Skeletal muscle tissue (tissue), 4 donors: ENCODE data around the gene ZNF425. TPM values are rescaled to one million over a fixed set of nuclear protein-coding genes. Genes with fewer than 3 reads are reported as not detected.
"Not testable (repeated sequence)": the region's sequence is repeated elsewhere in the genome, so short reads cannot be mapped to it uniquely, and the experiment has no call there.

Experiments
- H3K27ac ChIP-seq: one replicate; pipeline ENCODE4 v1.7.0; 2013; ENCODE audit warnings: mild to moderate bottlenecking, low read depth, low read length, inconsistent platforms
- H3K27me3 ChIP-seq, 3 donors: one replicate each; pipeline ENCODE4 v1.7.0; 2013; ENCODE audit warnings: low read length in 3 of 3; ENCODE audit not compliant: control insufficient read depth in 3 of 3, insufficient read depth in 3 of 3
- H3K36me3 ChIP-seq, 3 donors: one replicate each; pipeline ENCODE4 v1.7.0; 2013; ENCODE audit warnings: low read length in 3 of 3; ENCODE audit not compliant: control insufficient read depth in 3 of 3, insufficient read depth in 3 of 3
- H3K4me1 ChIP-seq, 3 donors: one replicate each; pipeline ENCODE4 v1.7.0; 2013; ENCODE audit warnings: low read length in 3 of 3, mild to moderate bottlenecking in 3 of 3; ENCODE audit not compliant: control insufficient read depth in 3 of 3, insufficient read depth in 3 of 3
- H3K4me3 ChIP-seq, 3 donors: one replicate each; pipeline ENCODE4 v1.7.0; 2013; ENCODE audit warnings: low read length in 3 of 3
- H3K9ac ChIP-seq, 3 donors: one replicate each; pipeline ENCODE4 v1.7.0; 2013; ENCODE audit warnings: low read length in 3 of 3, mild to moderate bottlenecking in 3 of 3, moderate library complexity in 2 of 3, low read depth in 1 of 3
- H3K9me3 ChIP-seq, 3 donors: one replicate each; pipeline ENCODE4 v1.7.0; 2013; ENCODE audit warnings: low read length in 3 of 3; ENCODE audit not compliant: control insufficient read depth in 3 of 3
- total RNA-seq: library from RNA; depleted of rRNA; stranded (reverse); fragments of >200 nt; gene quantifications from one replicate; pipeline ENCODE4 v1.2.3, GENCODE V29; 2014
- donor health status: Osteomylitis.

The ZNF425 gene
- total RNA-seq, 1 donor from 2014 or later = 5.2 TPM

GRCh38 chr7:149102666-149103065, 23.5 kb downstream of the ZNF425 start:
- Histone ChIP-seq H3K27ac (no peak overlapping the region), H3K4me1 (no peaks in the 10 kb centered on the region), H3K36me3 (peaks cover 5 to 18% (median 9%) of the 10 kb centered on the region in 3 donors), H3K9ac (no peak overlapping the region), H3K27me3 (no peaks in the 10 kb centered on the region), H3K4me3 (no peak overlapping the region), H3K9me3 (no peaks in the 10 kb centered on the region)

DNA sequence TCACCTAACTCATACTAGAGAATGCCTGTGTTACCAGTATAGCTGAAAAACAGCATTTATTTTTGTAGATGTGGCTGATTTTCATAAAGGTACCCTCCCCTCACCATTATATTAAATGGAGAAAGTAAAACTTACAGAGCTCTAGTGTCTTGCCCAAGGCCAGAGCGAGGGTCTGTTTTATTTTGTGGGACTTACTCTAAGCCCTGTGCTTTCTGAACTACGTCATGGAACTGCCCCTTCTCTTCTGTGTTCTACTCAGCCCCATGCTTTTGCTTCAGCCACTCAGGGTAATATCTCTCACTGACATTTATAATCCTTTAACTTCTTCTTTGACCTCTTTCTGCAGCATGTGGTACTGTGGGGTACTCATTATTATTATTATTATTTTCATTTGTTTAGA, 25.3 kb downstream of the ZNF425 start:
- no peak overlapping the region for H3K27ac ChIP-seq
- H3K27me3 ChIP-seq = no peaks in the 10 kb centered on the region
- H3K36me3 ChIP-seq = peaks cover 5 to 18% (median 9%) of the 10 kb centered on the region in 3 donors
- H3K9ac ChIP-seq = no peak overlapping the region
- H3K9me3 ChIP-seq = no peaks in the 10 kb centered on the region
- H3K4me1 ChIP-seq = no peaks in the 10 kb centered on the region
- no peak overlapping the region for H3K4me3 ChIP-seq

DNA sequence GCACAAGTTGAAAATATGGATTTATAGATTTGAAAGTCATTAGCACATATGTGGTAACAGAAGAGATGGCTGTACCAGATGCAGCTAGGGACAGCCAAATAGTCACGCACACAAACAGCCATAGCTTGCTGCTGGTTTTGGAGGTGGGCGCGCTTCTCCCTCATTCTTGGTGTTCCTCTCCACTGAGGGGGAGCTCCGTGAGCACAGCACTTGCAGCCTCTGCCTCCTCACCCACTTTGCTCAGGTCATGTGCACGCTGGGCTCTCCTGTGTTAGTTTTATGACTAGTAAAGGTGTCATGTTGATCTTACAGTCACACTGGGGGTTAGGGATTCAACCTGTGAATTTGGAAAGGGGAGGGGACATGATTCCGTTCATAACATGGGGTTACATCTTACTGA, 27.1 kb downstream of the ZNF425 start:
- Histone ChIP-seq H3K9ac (no peak overlapping the region), H3K4me1 (no peaks in the 10 kb centered on the region), H3K27ac (no peak overlapping the region), H3K36me3 (peaks cover 3 to 6% (median 5%) of the 10 kb centered on the region in 3 donors), H3K4me3 (no peak overlapping the region), H3K9me3 (no peaks in the 10 kb centered on the region), H3K27me3 (no peaks in the 10 kb centered on the region)

DNA sequence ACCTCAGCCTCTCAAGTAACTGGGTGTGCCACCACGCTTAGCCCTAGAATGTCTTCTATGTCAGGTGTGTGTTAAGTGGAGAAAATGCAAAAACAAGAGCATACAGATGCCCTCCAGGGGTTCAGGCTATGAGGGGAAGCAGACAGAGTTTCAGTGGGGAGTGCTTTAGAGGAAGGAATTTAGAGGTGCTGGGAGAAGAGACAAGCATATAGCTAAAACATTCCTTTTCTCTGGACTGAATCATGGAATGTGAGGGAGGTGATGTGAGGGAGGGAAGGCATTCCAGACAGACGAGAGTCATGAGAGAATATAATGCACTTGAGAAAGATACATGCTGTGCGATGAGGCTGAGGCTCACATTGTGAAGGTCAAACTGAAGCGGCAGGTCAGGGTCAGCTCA, 29.0 kb downstream of the ZNF425 start:
- H3K9ac ChIP-seq = no peak overlapping the region
- H3K4me3 ChIP-seq = no peak overlapping the region
- H3K27ac ChIP-seq = no peak overlapping the region
- no peaks in the 10 kb centered on the region for H3K36me3 ChIP-seq
- H3K27me3 ChIP-seq = no peaks in the 10 kb centered on the region
- H3K9me3 ChIP-seq = no peaks in the 10 kb centered on the region
- no peaks in the 10 kb centered on the region for H3K4me1 ChIP-seq

DNA sequence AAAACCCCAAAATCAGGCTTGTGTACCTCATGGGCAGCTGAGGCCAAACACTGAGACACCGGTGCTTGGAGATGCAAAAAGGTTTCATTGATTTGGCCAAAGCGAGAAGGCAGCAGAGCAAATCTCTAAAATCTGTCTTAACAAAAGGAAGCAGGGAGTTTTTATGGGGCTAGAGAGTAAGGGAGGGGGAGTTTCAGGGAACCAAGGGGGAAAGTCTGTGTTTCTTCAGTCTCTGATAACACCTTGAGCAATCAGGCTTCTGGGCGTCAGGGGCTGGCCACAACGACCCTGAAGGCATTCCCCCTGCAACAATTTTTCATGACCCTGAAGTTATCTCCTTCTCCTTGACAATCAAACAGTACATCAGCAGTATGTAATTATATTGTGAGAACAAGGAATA, 32.9 kb downstream of the ZNF425 start:
- Histone ChIP-seq H3K9me3 (no peaks in the 10 kb centered on the region), H3K4me3 (no peak overlapping the region), H3K27me3 (no peaks in the 10 kb centered on the region), H3K9ac (no peak overlapping the region), H3K27ac (no peak overlapping the region), H3K36me3 (no peaks in the 10 kb centered on the region), H3K4me1 (peaks cover 0 to 3% (median 0%) of the 10 kb centered on the region in 3 donors)

- H3K9ac ChIP-seq, H3K4me1 ChIP-seq, H3K9me3 ChIP-seq, H3K36me3 ChIP-seq, H3K4me3 ChIP-seq, H3K27ac ChIP-seq, H3K27me3 ChIP-seq: not testable (repeated sequence)
These were observed 33.9 kb downstream of the ZNF425 start for GRCh38 chr7:149092244-149092643.

DNA sequence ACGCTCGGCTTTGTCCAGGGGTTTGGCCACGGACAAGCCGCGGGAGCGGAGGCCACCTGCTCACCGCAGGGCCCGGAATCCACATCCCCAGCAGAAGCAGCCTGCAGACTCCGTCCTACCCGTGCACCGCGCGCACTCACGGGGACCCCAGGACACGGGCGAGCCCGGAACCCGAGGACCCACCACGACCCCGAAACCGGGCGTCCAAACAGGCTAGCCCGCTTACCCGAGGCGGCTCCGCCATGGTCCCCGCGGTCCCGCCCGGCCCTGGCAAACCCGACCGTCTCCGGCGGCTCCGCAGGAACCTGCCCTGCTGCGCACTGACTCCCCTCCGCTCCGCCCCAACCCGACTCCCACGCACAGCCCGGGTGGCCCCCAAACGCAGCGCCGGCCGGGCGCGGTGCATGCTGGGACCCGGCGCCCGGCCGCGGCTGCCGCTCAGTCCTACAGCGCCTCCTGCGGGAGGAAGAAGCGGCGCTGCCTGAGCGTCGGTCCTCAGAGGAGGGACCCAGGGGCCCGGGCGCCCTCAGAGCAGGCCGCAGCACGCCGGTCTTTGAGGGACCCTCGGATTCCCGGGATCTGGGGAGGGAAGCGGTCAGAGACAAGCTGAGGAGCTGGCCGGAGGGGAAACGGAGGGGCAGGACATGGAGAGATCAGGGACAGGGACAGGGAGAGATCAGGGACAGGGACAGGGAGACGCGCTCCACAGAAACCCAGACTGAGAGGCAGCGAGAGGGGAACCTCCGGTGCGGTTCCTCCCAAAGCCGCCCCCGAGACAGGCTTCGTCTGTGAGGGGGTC, 35.5 kb downstream of the ZNF425 start, which contains the start of gene ZNF786:
Gene ZNF786 (minus strand): TSS at position 322 of the 799 bp plus-strand sequence. CDS start 78 bp downstream, at position 244.
- Histone ChIP-seq H3K4me3 (peak within 1 kb of the TSS; percentile 84 to 93 (median 92)), H3K9ac (peak within 1 kb of the TSS; percentile 94 to 95 (median 95)), H3K27me3 (no peaks in the 10 kb centered on the region), H3K36me3 (no peaks in the 10 kb centered on the region), H3K4me1 (peaks cover 0 to 3% (median 0%) of the 10 kb centered on the region in 3 donors), H3K27ac (peak within 1 kb of the TSS; percentile 89), H3K9me3 (no peaks in the 10 kb centered on the region)

- Histone ChIP-seq H3K9ac (no peak overlapping the region), H3K9me3 (no peaks in the 10 kb centered on the region), H3K4me1 (peaks cover 0 to 3% (median 0%) of the 10 kb centered on the region in 3 donors), H3K27me3 (no peaks in the 10 kb centered on the region), H3K4me3 (no peak overlapping the region), H3K27ac (no peak overlapping the region), H3K36me3 (peaks cover 0 to 4% (median 0%) of the 10 kb centered on the region in 3 donors)
These were observed 38.7 kb downstream of the ZNF425 start for GRCh38 chr7:149087376-149087775.

GRCh38 chr7:149085866-149086265, 40.3 kb downstream of the ZNF425 start:
- no peak overlapping the region for H3K9ac ChIP-seq
- no peaks in the 10 kb centered on the region for H3K9me3 ChIP-seq
- no peaks in the 10 kb centered on the region for H3K27me3 ChIP-seq
- H3K36me3 ChIP-seq = peaks cover 0 to 4% (median 0%) of the 10 kb centered on the region in 3 donors
- H3K4me3 ChIP-seq = no peak overlapping the region
- H3K4me1 ChIP-seq = peaks cover 0 to 3% (median 0%) of the 10 kb centered on the region in 3 donors
- H3K27ac ChIP-seq = no peak overlapping the region

- Histone ChIP-seq H3K27ac (no peak overlapping the region), H3K9ac (no peak overlapping the region), H3K27me3 (no peaks in the 10 kb centered on the region), H3K4me1 (no peaks in the 10 kb centered on the region), H3K9me3 (no peaks in the 10 kb centered on the region), H3K4me3 (no peak overlapping the region), H3K36me3 (peaks cover 0 to 4% (median 3%) of the 10 kb centered on the region in 3 donors)
These were observed 41.7 kb downstream of the ZNF425 start for GRCh38 chr7:149084407-149084806.
